H1 (cell line): ENCODE measurements around the gene ZNF581. TPM values are rescaled to one million over a fixed set of nuclear protein-coding genes. Genes with fewer than 3 reads are reported as not detected.

Experiments used
- ATF2 ChIP-seq: IDR thresholded peaks from 2 replicates; pipeline ENCODE4 v1.6.1; 2012; ENCODE audit warnings: low read length, inconsistent platforms
- EZH2 ChIP-seq: fragments of 200-600 bp; sonication (generic); IDR thresholded peaks from 2 replicates; pipeline ENCODE4 v1.7.1; 2012; ENCODE audit warnings: low read depth, mild to moderate bottlenecking, moderate library complexity, low read length, inconsistent platforms; ENCODE audit not compliant: severe bottlenecking
- GABPA ChIP-seq: IDR thresholded peaks from 2 replicates; pipeline ENCODE4 v1.6.1; 2011; ENCODE audit warnings: mild to moderate bottlenecking, low read length, moderate library complexity, borderline replicate concordance; ENCODE audit not compliant: insufficient read depth
- polyA plus RNA-seq, 7 experiments: library from polyadenylated mRNA; depleted of rRNA in 3 of 7; stranded (reverse) in 5 of 7; unstranded in 2 of 7; fragments of >200 nt in 5 of 7; fragments of 200-250 nt in 2 of 7; gene quantifications; 1 replicate in 5 of 7; 2 replicates in 1 of 7; 4 replicates in 1 of 7; pipeline versions ENCODE4 v1.2.1 to v1.2.3, GENCODE V29; 2011 to 2013; ENCODE audit warnings: missing spikeins in 2 of 7, mixed read lengths in 2 of 7
- total RNA-seq: library from RNA; stranded (reverse); fragmentation: NEBNext Ultra II Directional; extraction: Animal tissue kit (Norgen Biotek cat#: 25700); gene quantifications from 2 replicates; pipeline ENCODE4 v1.2.1, GENCODE V29; 2021

Gene ZNF581
- total and polyA plus RNA-seq, 2 of the 8 experiments (the other 6 are each of a cell fraction or from before 2014, with no cell fraction given), result 73.0 to 76.1 TPM

- TF ChIP-seq ATF2 (no peak), GABPA (no peak), EZH2 (no peak)
Observed at GRCh38 chr19:55667511-55667910, 24.1 kb downstream of the ZNF581 start (continued).
